Endometrium (tissue), 2 donors: ENCODE data around the gene UBE3B.

Experiments
- FAIRE-seq: peaks from 2 replicates; lab custom pipeline; 2012; peaks lifted over from hg19 to GRCh38; lab: Jason Lieb, UNC
- donor health status: control.
- donor health status: control.

UBE3B gene

GRCh38 chr12:109475993-109476806 lies 1.2 kb upstream of the UBE3B start:
- FAIRE-seq = no peak

GRCh38 chr12:109476807-109477184 lies 638 bp upstream of the UBE3B start:
- no peak for FAIRE-seq

GRCh38 chr12:109477963-109478315 lies 505 bp downstream of the UBE3B start:
- FAIRE-seq = no peak

- no peak for FAIRE-seq
These were observed 2.3 kb downstream of the UBE3B start for GRCh38 chr12:109479761-109480160.

GRCh38 chr12:109480356-109480755 lies 2.9 kb downstream of the UBE3B start:
- no peak for FAIRE-seq

GRCh38 chr12:109481863-109482262 lies 4.4 kb downstream of the UBE3B start:
- FAIRE-seq = no peak

GRCh38 chr12:109482491-109482890 lies 5.1 kb downstream of the UBE3B start:
- no peak for FAIRE-seq

GRCh38 chr12:109482894-109483293 lies 5.5 kb downstream of the UBE3B start:
- FAIRE-seq = no peak

GRCh38 chr12:109483346-109483745 lies 5.9 kb downstream of the UBE3B start:
- no peak for FAIRE-seq

- FAIRE-seq = no peak
These were observed 7.8 kb downstream of the UBE3B start for GRCh38 chr12:109485201-109485600.

- FAIRE-seq = no peak
These were observed 10.0 kb downstream of the UBE3B start for GRCh38 chr12:109487181-109488050.

- no peak for FAIRE-seq
These were observed 10.7 kb downstream of the UBE3B start for GRCh38 chr12:109488051-109488665.

- no peak for FAIRE-seq
These were observed 11.9 kb downstream of the UBE3B start for GRCh38 chr12:109489016-109489954.

- no peak for FAIRE-seq
These were observed 12.6 kb downstream of the UBE3B start for GRCh38 chr12:109489955-109490565.

- no peak for FAIRE-seq
These were observed 14.2 kb downstream of the UBE3B start for GRCh38 chr12:109491671-109492070.

- FAIRE-seq = no peak
These were observed 14.9 kb downstream of the UBE3B start for GRCh38 chr12:109492371-109492770.

GRCh38 chr12:109493090-109493489 lies 15.7 kb downstream of the UBE3B start:
- no peak for FAIRE-seq

GRCh38 chr12:109493938-109494337 lies 16.5 kb downstream of the UBE3B start:
- no peak for FAIRE-seq

GRCh38 chr12:109494348-109494881 lies 17.0 kb downstream of the UBE3B start:
- FAIRE-seq = no peak

- FAIRE-seq = no peak
These were observed 17.6 kb downstream of the UBE3B start for GRCh38 chr12:109495012-109495411.

- FAIRE-seq = no peak
These were observed 18.9 kb downstream of the UBE3B start for GRCh38 chr12:109496306-109496705.
